Ishikawa (cell line): Measurements from ENCODE around the gene POFUT1.

ENCODE experiments used
- EGR1 ChIP-seq: IDR thresholded peaks from 2 replicates; pipeline ENCODE4 v1.6.1; 2012
- RAD21 ChIP-seq: IDR thresholded peaks from 2 replicates; pipeline ENCODE4 v1.6.1; 2012; ENCODE audit warnings: low read depth
- TEAD4 ChIP-seq: IDR thresholded peaks from 2 replicates; pipeline ENCODE4 v1.6.1; 2012
- TF ChIP-seq, protein P1 (sequence below): IDR thresholded peaks from 2 replicates; pipeline ENCODE4 v1.6.1; 2012; ENCODE audit warnings: low read depth, mild to moderate bottlenecking

GRCh38 chr20:32179934-32180333 lies 27.7 kb upstream of the POFUT1 start:
- no peak for TF ChIP-seq RAD21
- no peak for TF ChIP-seq EGR1
- no peak for TF ChIP-seq TEAD4
- TF ChIP-seq, protein P1, sequence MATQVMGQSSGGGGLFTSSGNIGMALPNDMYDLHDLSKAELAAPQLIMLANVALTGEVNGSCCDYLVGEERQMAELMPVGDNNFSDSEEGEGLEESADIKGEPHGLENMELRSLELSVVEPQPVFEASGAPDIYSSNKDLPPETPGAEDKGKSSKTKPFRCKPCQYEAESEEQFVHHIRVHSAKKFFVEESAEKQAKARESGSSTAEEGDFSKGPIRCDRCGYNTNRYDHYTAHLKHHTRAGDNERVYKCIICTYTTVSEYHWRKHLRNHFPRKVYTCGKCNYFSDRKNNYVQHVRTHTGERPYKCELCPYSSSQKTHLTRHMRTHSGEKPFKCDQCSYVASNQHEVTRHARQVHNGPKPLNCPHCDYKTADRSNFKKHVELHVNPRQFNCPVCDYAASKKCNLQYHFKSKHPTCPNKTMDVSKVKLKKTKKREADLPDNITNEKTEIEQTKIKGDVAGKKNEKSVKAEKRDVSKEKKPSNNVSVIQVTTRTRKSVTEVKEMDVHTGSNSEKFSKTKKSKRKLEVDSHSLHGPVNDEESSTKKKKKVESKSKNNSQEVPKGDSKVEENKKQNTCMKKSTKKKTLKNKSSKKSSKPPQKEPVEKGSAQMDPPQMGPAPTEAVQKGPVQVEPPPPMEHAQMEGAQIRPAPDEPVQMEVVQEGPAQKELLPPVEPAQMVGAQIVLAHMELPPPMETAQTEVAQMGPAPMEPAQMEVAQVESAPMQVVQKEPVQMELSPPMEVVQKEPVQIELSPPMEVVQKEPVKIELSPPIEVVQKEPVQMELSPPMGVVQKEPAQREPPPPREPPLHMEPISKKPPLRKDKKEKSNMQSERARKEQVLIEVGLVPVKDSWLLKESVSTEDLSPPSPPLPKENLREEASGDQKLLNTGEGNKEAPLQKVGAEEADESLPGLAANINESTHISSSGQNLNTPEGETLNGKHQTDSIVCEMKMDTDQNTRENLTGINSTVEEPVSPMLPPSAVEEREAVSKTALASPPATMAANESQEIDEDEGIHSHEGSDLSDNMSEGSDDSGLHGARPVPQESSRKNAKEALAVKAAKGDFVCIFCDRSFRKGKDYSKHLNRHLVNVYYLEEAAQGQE, result no peak
